ENCODE measurements around the gene EFCAB11. TPM values are rescaled to one million over a fixed set of nuclear protein-coding genes. Genes with fewer than 3 reads are reported as not detected.

The EFCAB11 gene
- total and polyA plus RNA-seq, 2 donors (not counting 3 experiments of a cell fraction or from before 2014, with no cell fraction given), result 2.8 to 6.3 TPM

DNA sequence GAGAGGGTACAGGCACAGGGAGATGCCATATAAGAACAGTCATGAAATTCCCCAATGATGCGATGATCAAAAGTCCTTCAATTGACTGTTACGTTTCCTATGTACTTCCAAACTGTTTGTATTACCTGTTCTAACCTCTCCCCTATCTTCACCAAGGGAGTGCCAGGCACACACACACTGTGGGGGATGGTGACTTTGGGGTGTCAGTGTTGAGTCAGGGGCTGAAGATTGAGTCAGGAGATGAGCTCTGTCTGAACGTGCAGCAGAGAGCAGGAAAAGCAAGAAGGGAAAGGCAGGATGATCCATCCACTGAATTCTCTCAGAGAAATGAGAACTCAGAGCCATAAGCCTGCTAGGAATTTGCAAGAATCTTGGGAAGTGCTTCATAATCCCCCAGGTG lies 153.4 kb downstream of the EFCAB11 start:
- Histone ChIP-seq H3K9me1 (replicated peaks; ENCODE audit: control insufficient read depth, extremely low read depth, insufficient read depth, low read length) (no peaks in the 10 kb centered on the region), H3K4me1 (ENCODE audit: control insufficient read depth, extremely low read depth, insufficient read depth, low read length) (no peaks in the 10 kb centered on the region), H3K27ac (ENCODE audit: insufficient read depth, low read depth, low read length) (no peak overlapping the region), H3K4me3 (replicated peaks in 1 of 3; ENCODE audit: insufficient read depth in 1 of 3, low read depth in 1 of 3, low read length in 3 of 3) (no peak overlapping the region), H3K4me2 (ENCODE audit: insufficient read depth, low read length) (no peak overlapping the region), H3K9me3 (replicated peaks; ENCODE audit: control insufficient read depth, insufficient read depth, low read length) (no peaks in the 10 kb centered on the region), H3K36me3 (ENCODE audit: control insufficient read depth in 2 of 2, extremely low read depth in 1 of 2, insufficient read depth in 2 of 2, low read length in 2 of 2) (no peaks in the 10 kb centered on the region), H2AFZ (ENCODE audit: low read depth, low read length) (no peak overlapping the region), H3K27me3 (ENCODE audit: control insufficient read depth in 2 of 2, insufficient read depth in 2 of 2, low read length in 2 of 2) (no peaks in the 10 kb centered on the region), H4K20me1 (replicated peaks; ENCODE audit: control insufficient read depth, extremely low read depth, insufficient read depth, low read length) (no peaks in the 10 kb centered on the region), H3K9ac (replicated peaks; ENCODE audit: extremely low read depth, insufficient read depth, low read length) (no peak overlapping the region), H3K79me2 (ENCODE audit: control insufficient read depth, insufficient read depth, low read length) (no peaks in the 10 kb centered on the region)
- TF ChIP-seq, protein P1, sequence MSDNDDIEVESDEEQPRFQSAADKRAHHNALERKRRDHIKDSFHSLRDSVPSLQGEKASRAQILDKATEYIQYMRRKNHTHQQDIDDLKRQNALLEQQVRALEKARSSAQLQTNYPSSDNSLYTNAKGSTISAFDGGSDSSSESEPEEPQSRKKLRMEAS (IDR thresholded peaks at IDR 0.05; ENCODE audit: insufficient read depth, insufficient read length), result no peak
- TF ChIP-seq, protein P2, sequence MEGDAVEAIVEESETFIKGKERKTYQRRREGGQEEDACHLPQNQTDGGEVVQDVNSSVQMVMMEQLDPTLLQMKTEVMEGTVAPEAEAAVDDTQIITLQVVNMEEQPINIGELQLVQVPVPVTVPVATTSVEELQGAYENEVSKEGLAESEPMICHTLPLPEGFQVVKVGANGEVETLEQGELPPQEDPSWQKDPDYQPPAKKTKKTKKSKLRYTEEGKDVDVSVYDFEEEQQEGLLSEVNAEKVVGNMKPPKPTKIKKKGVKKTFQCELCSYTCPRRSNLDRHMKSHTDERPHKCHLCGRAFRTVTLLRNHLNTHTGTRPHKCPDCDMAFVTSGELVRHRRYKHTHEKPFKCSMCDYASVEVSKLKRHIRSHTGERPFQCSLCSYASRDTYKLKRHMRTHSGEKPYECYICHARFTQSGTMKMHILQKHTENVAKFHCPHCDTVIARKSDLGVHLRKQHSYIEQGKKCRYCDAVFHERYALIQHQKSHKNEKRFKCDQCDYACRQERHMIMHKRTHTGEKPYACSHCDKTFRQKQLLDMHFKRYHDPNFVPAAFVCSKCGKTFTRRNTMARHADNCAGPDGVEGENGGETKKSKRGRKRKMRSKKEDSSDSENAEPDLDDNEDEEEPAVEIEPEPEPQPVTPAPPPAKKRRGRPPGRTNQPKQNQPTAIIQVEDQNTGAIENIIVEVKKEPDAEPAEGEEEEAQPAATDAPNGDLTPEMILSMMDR (IDR thresholded peaks at IDR 0.05; ENCODE audit: extremely low read depth in 1 of 2, insufficient read depth in 1 of 2, low read depth in 1 of 2, low read length in 2 of 2), result no peak
- TF ChIP-seq JUN (IDR thresholded peaks at IDR 0.05; ENCODE audit: borderline replicate concordance, insufficient read depth, insufficient read length, low read depth) (no peak), POLR2A (IDR thresholded peaks at IDR 0.05; ENCODE audit: low read depth, low read length) (no peak), EZH2 (IDR thresholded peaks at IDR 0.05; ENCODE audit: borderline replicate concordance, low read depth, low read length, severe bottlenecking) (no peak), GATA2 (IDR thresholded peaks at IDR 0.05; ENCODE audit: insufficient read depth, insufficient read length, low read depth, low read length) (no peak), MYC (IDR thresholded peaks at IDR 0.05; ENCODE audit: low read depth, low read length) (no peak), FOS (IDR thresholded peaks at IDR 0.05; ENCODE audit: borderline replicate concordance, insufficient read depth, low read length) (no peak), POLR2AphosphoS5 (IDR thresholded peaks at IDR 0.05; ENCODE audit: insufficient read depth, low read depth, low read length) (no peak)
- DNase-seq (ENCODE audit: low read depth, low spot score), result no peak
- intact Hi-C loops (cut with micrococcal nuclease) (no loop called here), dilution Hi-C loops (cut with MboI; ENCODE audit: extremely low pct_ligation_motif_present, low sequenced_read_pairs) (no loop called here)
- FAIRE-seq, result no peak
- CTCF ChIA-PET, result no interaction called here
- no TSS peak for BruUV-seq (replicated peaks)
- POLR2A ChIA-PET, result no interaction called here

Data from endothelial cell of umbilical vein (primary cell).